GM12801 (cell line): ENCODE data around the gene HHAT.

Source experiments
- CTCF ChIP-seq: IDR thresholded peaks from one replicate; pipeline ENCODE4 v1.5.1; 2011; ENCODE audit warnings: control low read depth; ENCODE audit not compliant: insufficient read length; ENCODE audit errors: extremely low read depth

HHAT gene

GRCh38 chr1:210293171-210293607 lies 35.5 kb upstream of the HHAT start:
- no peak for TF ChIP-seq CTCF

- TF ChIP-seq CTCF, result no peak
These were observed 33.5 kb upstream of the HHAT start for GRCh38 chr1:210294999-210295745.

GRCh38 chr1:210296682-210297081 lies 32.0 kb upstream of the HHAT start:
- TF ChIP-seq CTCF, result no peak

- no peak for TF ChIP-seq CTCF
These were observed 30.4 kb upstream of the HHAT start for GRCh38 chr1:210298296-210298695.

GRCh38 chr1:210298936-210299335 lies 29.8 kb upstream of the HHAT start:
- TF ChIP-seq CTCF, result no peak

GRCh38 chr1:210299501-210299900 lies 29.2 kb upstream of the HHAT start:
- no peak for TF ChIP-seq CTCF

- no peak for TF ChIP-seq CTCF
These were observed 27.6 kb upstream of the HHAT start for GRCh38 chr1:210300923-210301614.
